Chondrocyte (in vitro differentiated cells): ENCODE measurements around the gene PEX5L. TPM values are rescaled to one million over a fixed set of nuclear protein-coding genes. Genes with fewer than 3 reads are reported as not detected.

ENCODE experiments used
- DNase-seq: peaks from one replicate; pipeline ENCODE4 v3.0.0; 2021; ENCODE audit warnings: mixed read lengths, low spot score
- H3K27ac Mint-ChIP-seq: one replicate; pipeline ENCODE4 v1.8.0; 2021; ENCODE audit warnings: mild to moderate bottlenecking, moderate library complexity, mixed read lengths; ENCODE audit not compliant: unreplicated experiment
- H3K27me3 Mint-ChIP-seq: 2 replicates; pipeline ENCODE4 v1.8.0; 2021; ENCODE audit warnings: low read depth, mixed read lengths
- H3K36me3 Mint-ChIP-seq: 2 replicates; pipeline ENCODE4 v1.8.0; 2021; ENCODE audit warnings: low read depth, mixed read lengths
- H3K4me1 Mint-ChIP-seq: 2 replicates; pipeline ENCODE4 v1.8.0; 2021; ENCODE audit warnings: low read depth, mild to moderate bottlenecking, mixed read lengths
- H3K4me3 Mint-ChIP-seq: one replicate; pipeline ENCODE4 v1.8.0; 2021; ENCODE audit warnings: mild to moderate bottlenecking, moderate library complexity, mixed read lengths; ENCODE audit not compliant: unreplicated experiment
- H3K9me3 Mint-ChIP-seq: 2 replicates; pipeline ENCODE4 v1.8.0; 2021; ENCODE audit warnings: low read depth, mixed read lengths
- CTCF ChIP-seq: fragments of 200-600 bp; sonication (generic); IDR thresholded peaks from 2 replicates; pipeline ENCODE4 v1.5.0; 2021; ENCODE audit warnings: antibody characterized with exemption, mild to moderate bottlenecking, moderate library complexity
- total RNA-seq: library from RNA; stranded (reverse); gene quantifications from 3 replicates; pipeline ENCODE4 v1.2.1, GENCODE V29; 2021

The PEX5L gene
- total RNA-seq, 1 donor from 2014 or later, result not detected

GRCh38 chr3:179958759-179959158, 78.0 kb downstream of the PEX5L start:
- no peak for DNase-seq
- TF ChIP-seq CTCF, result no peak
- no peaks in the 10 kb centered on the region for H3K36me3 Mint-ChIP-seq
- H3K4me1 Mint-ChIP-seq, result no peaks in the 10 kb centered on the region
- peaks cover 12% of the 10 kb centered on the region for H3K27me3 Mint-ChIP-seq
- H3K9me3 Mint-ChIP-seq, result no peaks in the 10 kb centered on the region
- H3K4me3 Mint-ChIP-seq, result no peak overlapping the region
- H3K27ac Mint-ChIP-seq, result no peak overlapping the region

GRCh38 chr3:179958143-179958542, 78.6 kb downstream of the PEX5L start:
- H3K27ac Mint-ChIP-seq, result no peak overlapping the region
- H3K36me3 Mint-ChIP-seq, result no peaks in the 10 kb centered on the region
- DNase-seq, result no peak
- H3K27me3 Mint-ChIP-seq, result peaks cover 14% of the 10 kb centered on the region
- no peaks in the 10 kb centered on the region for H3K9me3 Mint-ChIP-seq
- H3K4me1 Mint-ChIP-seq, result no peaks in the 10 kb centered on the region
- no peak overlapping the region for H3K4me3 Mint-ChIP-seq
- TF ChIP-seq CTCF, result no peak

- Mint-ChIP-seq H3K27ac (no peak overlapping the region), H3K9me3 (no peaks in the 10 kb centered on the region)
These were observed 79.4 kb downstream of the PEX5L start for GRCh38 chr3:179957264-179957845.

GRCh38 chr3:179956416-179956830, 80.3 kb downstream of the PEX5L start:
- Mint-ChIP-seq H3K27ac (no peak overlapping the region), H3K9me3 (no peaks in the 10 kb centered on the region), H3K4me3 (no peak overlapping the region), H3K4me1 (no peaks in the 10 kb centered on the region), H3K27me3 (peaks cover 14% of the 10 kb centered on the region), H3K36me3 (no peaks in the 10 kb centered on the region)
- TF ChIP-seq CTCF, result no peak
- DNase-seq, result no peak

More at GRCh38 chr3:179957264-179957845, 79.4 kb downstream of the PEX5L start:
- H3K27me3 Mint-ChIP-seq, result peaks cover 15% of the 10 kb centered on the region
- H3K36me3 Mint-ChIP-seq, result no peaks in the 10 kb centered on the region
- H3K4me3 Mint-ChIP-seq, result no peak overlapping the region
- no peak for DNase-seq
- H3K4me1 Mint-ChIP-seq, result no peaks in the 10 kb centered on the region
- TF ChIP-seq CTCF, result no peak

GRCh38 chr3:179955809-179956208, 80.9 kb downstream of the PEX5L start:
- no peaks in the 10 kb centered on the region for H3K9me3 Mint-ChIP-seq
- no peak overlapping the region for H3K27ac Mint-ChIP-seq
- no peaks in the 10 kb centered on the region for H3K36me3 Mint-ChIP-seq

More at GRCh38 chr3:179955809-179956208, 80.9 kb downstream of the PEX5L start:
- no peak overlapping the region for H3K4me3 Mint-ChIP-seq
- no peaks in the 10 kb centered on the region for H3K4me1 Mint-ChIP-seq
- H3K27me3 Mint-ChIP-seq, result peaks cover 14% of the 10 kb centered on the region
- DNase-seq, result no peak
- TF ChIP-seq CTCF, result no peak
